ENCODE measurements around the gene ASH1L.
"Not testable (repeated sequence)": the region's sequence is repeated elsewhere in the genome, so short reads cannot be mapped to it uniquely, and the experiment has no call there.

DNA sequence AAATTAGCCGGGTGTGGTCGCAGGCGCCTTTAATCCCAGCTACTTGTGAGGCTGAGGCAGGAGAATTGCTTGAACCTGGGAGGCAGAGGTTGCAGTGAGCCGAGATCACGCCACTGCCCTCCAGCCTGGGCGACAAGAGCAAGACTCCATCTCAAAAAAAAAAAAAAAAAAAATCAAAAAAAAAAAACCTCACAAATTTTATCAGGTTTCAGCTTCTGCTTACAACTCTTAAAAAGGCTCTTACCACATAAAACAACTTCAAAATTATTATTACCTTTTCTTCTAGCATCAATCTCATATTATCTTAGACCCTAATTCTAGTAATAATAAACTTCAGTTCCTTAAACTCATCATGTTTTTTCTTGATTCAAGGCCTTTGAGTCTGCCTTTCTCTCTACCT lies 120.2 kb downstream of the ASH1L start:
- not testable (repeated sequence) for TF ChIP-seq SMARCC2 (IDR thresholded peaks at IDR 0.05; ENCODE audit: low read depth); MEF2D (tag; conservative IDR thresholded peaks at IDR 0.05; ENCODE audit: low read depth)
- TF ChIP-seq, protein P1, sequence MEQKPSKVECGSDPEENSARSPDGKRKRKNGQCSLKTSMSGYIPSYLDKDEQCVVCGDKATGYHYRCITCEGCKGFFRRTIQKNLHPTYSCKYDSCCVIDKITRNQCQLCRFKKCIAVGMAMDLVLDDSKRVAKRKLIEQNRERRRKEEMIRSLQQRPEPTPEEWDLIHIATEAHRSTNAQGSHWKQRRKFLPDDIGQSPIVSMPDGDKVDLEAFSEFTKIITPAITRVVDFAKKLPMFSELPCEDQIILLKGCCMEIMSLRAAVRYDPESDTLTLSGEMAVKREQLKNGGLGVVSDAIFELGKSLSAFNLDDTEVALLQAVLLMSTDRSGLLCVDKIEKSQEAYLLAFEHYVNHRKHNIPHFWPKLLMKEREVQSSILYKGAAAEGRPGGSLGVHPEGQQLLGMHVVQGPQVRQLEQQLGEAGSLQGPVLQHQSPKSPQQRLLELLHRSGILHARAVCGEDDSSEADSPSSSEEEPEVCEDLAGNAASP (IDR thresholded peaks at IDR 0.05), result not testable (repeated sequence)
- TF ChIP-seq, protein P2, sequence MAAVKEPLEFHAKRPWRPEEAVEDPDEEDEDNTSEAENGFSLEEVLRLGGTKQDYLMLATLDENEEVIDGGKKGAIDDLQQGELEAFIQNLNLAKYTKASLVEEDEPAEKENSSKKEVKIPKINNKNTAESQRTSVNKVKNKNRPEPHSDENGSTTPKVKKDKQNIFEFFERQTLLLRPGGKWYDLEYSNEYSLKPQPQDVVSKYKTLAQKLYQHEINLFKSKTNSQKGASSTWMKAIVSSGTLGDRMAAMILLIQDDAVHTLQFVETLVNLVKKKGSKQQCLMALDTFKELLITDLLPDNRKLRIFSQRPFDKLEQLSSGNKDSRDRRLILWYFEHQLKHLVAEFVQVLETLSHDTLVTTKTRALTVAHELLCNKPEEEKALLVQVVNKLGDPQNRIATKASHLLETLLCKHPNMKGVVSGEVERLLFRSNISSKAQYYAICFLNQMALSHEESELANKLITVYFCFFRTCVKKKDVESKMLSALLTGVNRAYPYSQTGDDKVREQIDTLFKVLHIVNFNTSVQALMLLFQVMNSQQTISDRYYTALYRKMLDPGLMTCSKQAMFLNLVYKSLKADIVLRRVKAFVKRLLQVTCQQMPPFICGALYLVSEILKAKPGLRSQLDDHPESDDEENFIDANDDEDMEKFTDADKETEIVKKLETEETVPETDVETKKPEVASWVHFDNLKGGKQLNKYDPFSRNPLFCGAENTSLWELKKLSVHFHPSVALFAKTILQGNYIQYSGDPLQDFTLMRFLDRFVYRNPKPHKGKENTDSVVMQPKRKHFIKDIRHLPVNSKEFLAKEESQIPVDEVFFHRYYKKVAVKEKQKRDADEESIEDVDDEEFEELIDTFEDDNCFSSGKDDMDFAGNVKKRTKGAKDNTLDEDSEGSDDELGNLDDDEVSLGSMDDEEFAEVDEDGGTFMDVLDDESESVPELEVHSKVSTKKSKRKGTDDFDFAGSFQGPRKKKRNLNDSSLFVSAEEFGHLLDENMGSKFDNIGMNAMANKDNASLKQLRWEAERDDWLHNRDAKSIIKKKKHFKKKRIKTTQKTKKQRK (IDR thresholded peaks at IDR 0.05; ENCODE audit: borderline replicate concordance, low read depth, low read length), result not testable (repeated sequence)
